ENCODE measurements around the gene PRSS36.
A peak's percentile ranks its signal among the peaks of the same experiment; 100 is the strongest.
"Not testable (repeated sequence)": the region's sequence is repeated elsewhere in the genome, so short reads cannot be mapped to it uniquely, and the experiment has no call there.

The PRSS36 gene

DNA sequence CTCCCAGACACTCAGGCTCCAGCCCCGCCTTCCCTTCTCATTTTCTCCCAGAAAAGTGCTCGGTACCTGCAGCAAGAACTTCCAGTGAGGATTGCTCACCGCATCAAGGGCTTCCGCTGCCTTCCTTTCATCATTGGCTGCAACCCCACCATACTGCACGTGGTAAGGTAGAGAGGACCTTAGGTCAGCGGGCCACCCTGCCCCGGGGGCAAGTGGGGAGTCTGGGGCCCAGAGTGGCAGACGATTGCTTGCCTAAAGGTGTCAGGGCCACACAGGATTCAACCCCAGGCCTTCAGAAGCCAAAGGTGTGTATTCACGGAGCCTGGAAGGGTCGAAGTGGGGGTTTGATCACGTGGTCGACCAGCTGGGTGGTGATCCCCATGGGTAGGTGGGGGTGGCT lies 40.2 kb downstream of the PRSS36 start:
- H3K4me3 ChIP-seq (ENCODE audit: low read length) = no peak overlapping the region

DNA sequence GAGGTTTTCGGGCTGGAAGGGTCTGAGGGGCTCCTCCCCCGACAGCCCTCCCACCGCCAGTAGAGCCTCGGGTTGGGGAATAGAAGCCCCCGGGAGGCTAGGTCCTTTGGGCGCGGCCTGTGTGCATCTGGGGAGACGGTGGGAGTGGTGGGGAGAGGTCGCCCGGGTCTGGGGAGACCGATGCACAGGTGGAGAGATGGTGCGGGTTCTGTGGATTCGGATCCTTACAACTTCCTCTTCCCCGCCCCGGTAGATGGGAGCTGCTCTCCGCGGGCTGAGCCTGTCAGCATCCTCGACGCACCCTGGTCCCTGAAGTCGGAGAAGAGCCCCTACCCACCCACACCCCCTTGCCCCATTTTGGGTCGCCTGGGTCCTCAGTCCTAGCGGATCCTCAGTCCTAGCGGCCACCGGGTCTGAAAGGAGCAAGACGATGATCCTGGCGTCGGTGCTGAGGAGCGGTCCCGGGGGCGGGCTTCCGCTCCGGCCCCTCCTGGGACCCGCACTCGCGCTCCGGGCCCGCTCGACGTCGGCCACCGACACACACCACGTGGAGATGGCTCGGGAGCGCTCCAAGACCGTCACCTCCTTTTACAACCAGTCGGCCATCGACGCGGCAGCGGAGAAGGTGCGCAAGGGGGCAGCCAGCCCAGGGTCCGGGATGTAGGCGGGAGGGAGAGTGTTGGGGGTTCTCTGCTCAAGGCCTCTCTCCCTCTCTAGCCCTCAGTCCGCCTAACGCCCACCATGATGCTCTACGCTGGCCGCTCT lies 40.9 kb downstream of the PRSS36 start:
- no peak for DNase-seq (ENCODE audit: low read depth)
- TF ChIP-seq, protein P1, sequence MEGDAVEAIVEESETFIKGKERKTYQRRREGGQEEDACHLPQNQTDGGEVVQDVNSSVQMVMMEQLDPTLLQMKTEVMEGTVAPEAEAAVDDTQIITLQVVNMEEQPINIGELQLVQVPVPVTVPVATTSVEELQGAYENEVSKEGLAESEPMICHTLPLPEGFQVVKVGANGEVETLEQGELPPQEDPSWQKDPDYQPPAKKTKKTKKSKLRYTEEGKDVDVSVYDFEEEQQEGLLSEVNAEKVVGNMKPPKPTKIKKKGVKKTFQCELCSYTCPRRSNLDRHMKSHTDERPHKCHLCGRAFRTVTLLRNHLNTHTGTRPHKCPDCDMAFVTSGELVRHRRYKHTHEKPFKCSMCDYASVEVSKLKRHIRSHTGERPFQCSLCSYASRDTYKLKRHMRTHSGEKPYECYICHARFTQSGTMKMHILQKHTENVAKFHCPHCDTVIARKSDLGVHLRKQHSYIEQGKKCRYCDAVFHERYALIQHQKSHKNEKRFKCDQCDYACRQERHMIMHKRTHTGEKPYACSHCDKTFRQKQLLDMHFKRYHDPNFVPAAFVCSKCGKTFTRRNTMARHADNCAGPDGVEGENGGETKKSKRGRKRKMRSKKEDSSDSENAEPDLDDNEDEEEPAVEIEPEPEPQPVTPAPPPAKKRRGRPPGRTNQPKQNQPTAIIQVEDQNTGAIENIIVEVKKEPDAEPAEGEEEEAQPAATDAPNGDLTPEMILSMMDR (IDR thresholded peaks at IDR 0.05; ENCODE audit: insufficient read depth, low read depth, low read length, missing control alignments) = no peak
- peak overlapping the region; percentile 73 for H3K4me3 ChIP-seq (ENCODE audit: low read length)

More for the DNA sequence above, 40.2 kb downstream of the PRSS36 start:
- TF ChIP-seq, protein P1 (IDR thresholded peaks at IDR 0.05; ENCODE audit: insufficient read depth, low read depth, low read length, missing control alignments) = no peak
- no peak for DNase-seq (ENCODE audit: low read depth)

DNA sequence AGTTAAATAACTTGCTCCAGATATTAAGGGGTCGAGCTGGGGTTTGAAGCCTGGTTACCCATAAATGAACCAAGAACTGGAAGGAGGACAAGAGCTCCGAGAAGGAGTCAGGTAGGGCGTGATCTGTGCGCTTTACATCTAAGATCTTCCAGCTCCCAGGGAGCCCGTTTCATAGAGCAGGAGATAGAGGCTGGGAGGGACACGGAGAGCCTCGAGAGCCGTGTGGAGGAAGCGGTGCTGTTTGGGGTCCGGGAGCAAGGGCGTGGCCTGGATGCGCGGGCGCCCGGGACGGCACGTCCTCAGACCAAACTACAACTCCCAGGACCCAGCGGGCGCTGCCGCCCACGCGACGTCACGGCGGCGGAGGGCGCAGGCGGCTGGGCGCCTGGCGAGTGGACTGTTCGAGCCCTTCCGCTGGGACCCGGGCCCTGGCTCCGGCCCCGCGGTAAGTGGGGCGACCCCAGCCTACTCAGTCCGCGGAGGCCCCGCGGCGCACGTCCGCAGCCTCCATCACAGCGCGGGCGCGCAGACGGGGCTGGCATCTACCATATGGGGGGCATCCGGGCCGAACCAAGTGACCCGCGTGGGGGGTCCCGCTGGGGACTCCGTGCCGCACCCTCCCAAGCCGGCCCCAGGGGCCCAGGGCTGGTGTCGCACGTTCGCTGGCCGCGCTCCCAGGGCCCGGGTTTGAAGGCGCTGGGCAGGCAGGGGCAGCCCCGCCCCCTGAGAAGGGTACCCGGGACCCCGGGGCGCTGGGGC lies 41.7 kb downstream of the PRSS36 start, which contains the start of gene BCKDK:
TSS of gene BCKDK (plus strand) at position 352 of the 759 bp plus-strand sequence. CDS start 838 bp downstream, outside the sequence.
- TF ChIP-seq, protein P1 (IDR thresholded peaks at IDR 0.05; ENCODE audit: insufficient read depth, low read depth, low read length, missing control alignments) = no peak
- peak; percentile 69 for DNase-seq (ENCODE audit: low read depth)
- peak within 1 kb of the TSS; percentile 73 for H3K4me3 ChIP-seq (ENCODE audit: low read length)

DNA sequence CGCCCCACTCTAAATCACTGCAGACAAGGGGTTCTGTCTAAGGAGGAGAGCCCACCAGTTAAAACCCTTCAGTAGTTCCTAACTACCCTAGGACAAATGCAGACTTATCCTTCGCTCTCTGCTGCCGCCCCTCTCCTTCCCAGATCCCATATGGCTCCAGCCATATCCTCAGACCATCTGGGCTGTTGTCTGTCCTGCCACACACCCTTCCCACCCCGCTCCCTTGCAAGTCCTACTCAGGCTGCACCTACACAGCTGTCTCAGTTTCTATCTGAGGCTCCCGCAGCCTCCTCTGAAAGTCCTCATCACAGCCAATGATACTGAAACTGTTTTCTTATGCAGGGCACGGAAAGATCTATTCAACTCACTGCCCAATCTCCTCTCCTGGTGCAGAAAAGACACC lies 42.4 kb downstream of the PRSS36 start:
- DNase-seq (ENCODE audit: low read depth) = no peak

DNA sequence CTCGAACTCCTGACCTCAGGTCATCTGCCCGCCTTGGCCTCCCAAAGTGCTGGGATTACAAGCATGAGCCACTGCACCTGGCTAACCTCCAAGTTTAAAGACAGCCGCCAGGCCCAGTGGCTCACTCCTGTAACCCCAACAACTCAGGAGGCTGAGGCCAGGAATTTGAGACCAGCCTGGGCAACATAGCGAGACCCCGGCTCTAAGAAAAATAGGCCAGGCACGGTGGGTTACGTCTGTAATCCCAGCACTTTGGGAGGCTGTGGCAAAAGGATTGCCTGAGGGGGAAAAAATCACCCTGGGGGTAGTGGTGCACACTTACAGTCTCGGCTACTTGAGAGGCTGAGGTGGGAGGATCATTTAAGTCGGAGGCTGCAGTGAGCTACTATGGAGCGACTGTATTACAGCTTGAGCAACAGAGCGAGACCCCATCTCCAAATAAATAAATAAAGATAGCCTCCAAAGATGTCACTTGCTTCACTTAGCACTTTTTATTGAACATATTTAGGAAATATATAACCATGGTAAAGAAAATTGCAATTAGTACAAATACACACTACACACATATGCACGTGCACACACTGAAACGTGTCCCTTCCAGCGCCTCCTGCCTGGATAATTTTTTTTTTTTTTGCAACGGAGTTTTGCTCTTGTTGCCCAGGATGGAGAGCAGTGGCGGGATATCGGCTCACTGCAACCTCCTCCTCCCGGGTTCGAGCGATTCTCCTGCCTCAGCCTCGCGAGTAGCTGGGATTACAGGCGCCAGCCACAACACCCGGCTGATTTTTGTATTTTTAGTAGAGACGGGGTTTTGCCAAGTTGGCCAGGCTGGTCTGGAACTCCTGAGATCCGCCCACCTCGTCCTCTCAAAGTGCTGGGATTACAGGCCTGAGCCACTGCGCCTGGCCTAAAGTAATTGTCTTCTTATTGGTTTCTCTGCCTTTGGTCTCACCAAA lies 43.1 kb downstream of the PRSS36 start:
- no peak overlapping the region for H3K4me3 ChIP-seq (ENCODE audit: low read length)
- no peak for DNase-seq (ENCODE audit: low read depth)
- TF ChIP-seq, protein P1 (IDR thresholded peaks at IDR 0.05; ENCODE audit: insufficient read depth, low read depth, low read length, missing control alignments) = no peak

More for the DNA sequence above, 42.4 kb downstream of the PRSS36 start:
- H3K4me3 ChIP-seq (ENCODE audit: low read length) = no peak overlapping the region
- TF ChIP-seq, protein P1 (IDR thresholded peaks at IDR 0.05; ENCODE audit: insufficient read depth, low read depth, low read length, missing control alignments) = no peak

DNA sequence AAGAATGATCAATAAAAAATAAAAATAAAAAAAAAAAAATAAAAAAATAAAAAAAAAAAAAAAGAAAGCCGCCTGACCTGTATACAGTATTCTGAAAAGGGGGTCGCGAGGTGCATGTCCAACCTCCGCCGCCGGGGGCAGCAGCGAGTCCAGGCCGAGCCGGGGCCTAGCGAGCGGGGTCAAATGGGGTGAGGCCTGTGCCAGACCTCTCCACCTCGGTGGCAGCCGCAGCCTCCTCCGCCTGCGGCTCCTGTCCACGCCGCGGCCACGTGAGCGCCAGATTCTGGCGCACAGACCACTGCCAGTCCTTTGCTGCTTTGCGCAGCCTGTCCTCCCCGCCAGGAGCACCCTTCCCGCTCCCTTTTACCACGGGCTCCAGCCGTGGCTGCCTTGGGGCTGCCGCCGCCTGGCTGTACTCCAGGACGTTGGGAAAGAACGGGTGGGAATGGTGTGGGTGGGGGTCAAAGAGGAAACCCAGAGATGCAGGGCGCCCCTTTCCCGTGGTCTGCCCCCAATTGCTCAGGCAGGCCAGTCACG lies 44.1 kb downstream of the PRSS36 start:
- TF ChIP-seq, protein P1 (IDR thresholded peaks at IDR 0.05; ENCODE audit: insufficient read depth, low read depth, low read length, missing control alignments) = peak; percentile 68
- H3K4me3 ChIP-seq (ENCODE audit: low read length) = no peak overlapping the region
- peak; percentile 44 for DNase-seq (ENCODE audit: low read depth)

DNA sequence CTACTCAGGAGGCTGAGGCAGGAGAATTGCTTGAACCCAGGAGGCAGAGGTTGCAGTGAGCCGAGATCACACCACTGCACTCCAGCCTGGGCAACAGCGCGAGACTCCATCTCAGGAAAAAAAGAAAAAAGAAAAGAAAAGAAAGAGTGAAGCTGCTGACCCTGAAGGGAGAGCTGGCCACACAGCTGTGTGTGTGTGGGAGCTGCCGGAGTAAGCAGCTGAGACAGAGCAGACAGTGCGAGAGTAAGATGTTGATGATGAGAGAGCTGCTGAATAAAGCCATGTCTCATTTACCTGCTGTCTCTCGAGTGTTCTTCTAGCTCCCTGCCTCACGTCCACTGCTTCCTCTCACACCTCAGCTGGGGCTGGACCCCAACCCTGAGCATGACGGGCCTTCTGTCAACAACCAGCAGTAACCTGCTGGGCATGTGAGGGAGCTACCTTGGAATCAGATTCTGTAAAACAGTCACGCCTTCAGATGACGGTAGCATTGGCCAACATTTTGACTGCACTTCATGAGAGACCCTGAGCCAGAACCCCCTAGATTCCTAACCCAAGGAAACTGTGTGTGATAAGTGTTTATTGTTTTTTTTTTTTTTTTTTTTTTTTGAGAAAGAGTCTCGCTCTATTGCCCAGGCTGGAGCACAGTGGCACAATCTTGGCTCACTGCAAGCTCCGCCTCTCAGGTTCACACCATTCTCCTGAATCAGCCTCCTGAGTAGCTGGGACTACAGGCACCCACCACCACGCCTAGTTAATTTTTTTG lies 48.8 kb downstream of the PRSS36 start:
- not testable (repeated sequence) for H3K4me3 ChIP-seq (ENCODE audit: low read length); DNase-seq (ENCODE audit: low read depth)
